NCI-H69 (cell line): ENCODE measurements around the gene SHROOM3.

Source experiments
- DNase-seq: peaks from one replicate; lab custom pipeline; 2025; lab: John Stamatoyannopoulos, UW

SHROOM3 gene

DNA sequence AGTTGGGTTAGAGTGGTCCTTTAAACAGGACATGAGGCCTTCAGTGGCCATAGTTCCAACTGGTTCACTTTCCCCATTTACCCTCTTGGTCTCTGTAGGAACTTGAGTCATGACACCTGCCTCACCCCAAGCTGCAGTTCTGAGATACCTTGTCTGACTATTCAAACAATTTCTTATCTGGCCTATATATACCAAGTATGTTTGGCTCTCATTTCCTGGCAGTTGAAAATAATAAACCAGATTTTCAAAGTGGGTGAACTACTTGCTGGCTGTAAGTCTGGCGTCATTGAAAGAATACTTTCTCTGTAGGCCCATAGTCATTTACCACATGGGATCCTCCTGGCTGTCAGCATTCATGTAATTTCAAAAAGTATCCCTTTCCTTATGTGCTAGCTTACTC, 228.8 kb downstream of the SHROOM3 start:
- no peak for DNase-seq

DNA sequence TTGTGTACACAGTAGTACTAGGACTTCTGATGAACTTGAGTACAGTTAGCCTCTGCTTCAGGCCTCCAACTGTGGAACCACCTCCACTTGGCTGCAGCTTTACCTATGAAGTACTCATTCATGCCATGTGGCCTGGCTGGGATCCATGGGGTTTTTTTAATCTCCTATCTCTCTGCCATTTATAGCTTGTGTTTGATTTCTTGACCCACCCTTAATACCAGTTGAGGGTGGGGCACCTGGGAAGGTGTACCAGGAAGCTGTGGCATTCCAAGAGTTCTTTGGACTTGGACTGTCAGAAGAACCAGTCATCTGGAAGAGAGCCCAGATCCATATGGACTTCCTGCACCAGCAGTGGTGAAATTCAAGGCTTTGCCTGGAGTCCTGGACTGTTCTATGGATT, 230.1 kb downstream of the SHROOM3 start:
- no peak for DNase-seq

DNA sequence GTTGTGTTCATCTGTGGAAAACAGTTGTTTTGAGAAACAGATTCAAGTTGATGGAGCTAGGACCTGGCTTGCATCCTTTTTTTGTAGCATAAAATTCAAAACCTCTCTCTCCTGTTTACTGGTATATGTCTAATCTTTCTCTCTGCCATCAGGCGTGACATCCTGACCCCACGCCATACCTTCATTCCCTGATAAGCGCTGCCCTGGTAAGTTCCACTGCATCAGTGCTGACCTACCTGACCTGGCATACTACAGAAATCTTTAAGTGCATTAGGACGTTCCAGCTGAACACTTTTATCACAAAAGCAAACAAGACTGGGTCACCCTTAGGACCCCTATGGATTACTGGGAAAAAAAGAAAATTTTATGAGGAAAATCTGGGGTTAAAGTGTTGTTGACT, 230.7 kb downstream of the SHROOM3 start:
- DNase-seq, result no peak

DNA sequence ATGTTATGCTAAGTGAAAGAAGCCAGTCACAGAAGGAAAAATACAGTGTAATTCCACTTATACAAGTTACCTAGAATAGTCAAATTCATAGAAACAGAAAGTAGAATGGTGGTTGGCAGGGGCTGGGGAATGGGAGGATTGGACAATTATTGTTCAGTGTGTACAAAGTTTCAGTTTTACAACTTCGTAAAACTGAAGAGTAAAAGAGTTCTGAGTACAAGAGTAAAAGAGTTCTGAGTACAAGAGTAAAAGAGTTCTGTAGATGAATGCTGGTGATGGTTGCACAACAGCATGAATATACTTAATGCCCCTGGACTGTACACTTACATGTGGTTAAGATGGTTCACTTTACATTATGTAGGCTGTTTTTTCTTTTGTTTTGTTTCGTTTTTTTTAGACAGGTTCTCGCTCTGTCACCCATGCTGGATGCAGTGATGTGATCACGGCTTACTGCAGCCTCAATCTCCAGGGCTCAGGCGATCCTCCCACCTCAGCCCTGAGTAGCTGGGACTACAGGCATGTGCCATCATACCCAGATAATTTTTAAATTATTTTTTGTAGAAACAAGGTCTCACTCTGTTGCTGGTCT, 232.0 kb downstream of the SHROOM3 start:
- DNase-seq, result no peak

DNA sequence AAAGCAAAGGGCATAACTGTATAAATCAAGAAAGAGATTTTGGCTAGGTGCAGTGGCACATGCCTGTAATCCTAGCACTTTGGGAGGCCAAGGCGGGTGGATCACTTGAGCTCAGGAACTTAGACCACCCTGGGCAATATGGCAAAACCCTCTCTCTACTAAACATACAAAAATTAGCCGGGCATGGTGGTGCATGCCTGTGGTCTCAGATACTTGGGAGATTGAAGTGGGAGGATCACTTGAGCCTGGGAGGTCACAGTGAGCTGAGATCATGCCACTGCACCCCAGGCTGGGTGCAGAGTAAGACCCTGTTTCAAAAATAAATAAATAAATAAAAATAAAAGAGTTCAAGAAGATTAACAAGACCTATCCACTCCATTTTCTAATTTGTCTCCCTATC, 235.6 kb downstream of the SHROOM3 start:
- no peak for DNase-seq

DNA sequence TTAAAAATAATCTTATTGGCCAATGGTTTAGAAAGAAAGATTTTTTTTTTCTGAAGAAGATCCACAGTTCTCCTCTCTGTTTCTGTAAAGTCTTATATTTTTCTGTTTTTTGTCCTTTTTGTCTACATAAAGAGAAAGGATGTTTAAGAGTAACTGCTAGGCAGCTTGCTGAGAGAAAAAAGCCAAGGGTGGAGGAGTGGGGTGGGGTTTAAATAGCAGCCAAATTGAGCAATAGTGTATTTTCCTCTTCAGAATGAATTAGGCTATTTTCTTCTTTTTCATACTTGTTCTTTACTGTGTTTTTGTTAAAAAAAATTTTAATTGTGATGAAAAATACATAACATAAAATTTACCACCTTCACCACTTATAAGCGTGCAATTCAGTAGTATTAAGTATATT, 238.3 kb downstream of the SHROOM3 start:
- no peak for DNase-seq

DNA sequence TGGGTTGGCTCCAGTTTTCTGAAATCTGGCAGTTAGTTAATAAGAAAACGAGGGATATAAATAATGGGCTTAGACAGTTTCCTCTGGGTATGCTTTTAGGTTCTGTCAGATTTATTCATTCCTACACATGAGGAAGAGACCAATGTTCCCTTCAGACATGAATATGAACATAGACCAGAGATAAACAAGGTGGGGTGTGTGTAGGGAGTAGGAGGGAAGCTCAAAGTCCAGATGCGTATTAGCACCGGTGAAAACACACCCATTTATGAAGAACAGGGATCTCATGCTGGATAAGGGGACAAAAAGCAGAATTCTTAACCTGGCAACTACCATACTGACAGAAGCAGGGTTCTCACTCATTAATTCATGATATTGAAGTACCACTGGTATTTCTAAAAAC, 240.0 kb downstream of the SHROOM3 start:
- no peak for DNase-seq

DNA sequence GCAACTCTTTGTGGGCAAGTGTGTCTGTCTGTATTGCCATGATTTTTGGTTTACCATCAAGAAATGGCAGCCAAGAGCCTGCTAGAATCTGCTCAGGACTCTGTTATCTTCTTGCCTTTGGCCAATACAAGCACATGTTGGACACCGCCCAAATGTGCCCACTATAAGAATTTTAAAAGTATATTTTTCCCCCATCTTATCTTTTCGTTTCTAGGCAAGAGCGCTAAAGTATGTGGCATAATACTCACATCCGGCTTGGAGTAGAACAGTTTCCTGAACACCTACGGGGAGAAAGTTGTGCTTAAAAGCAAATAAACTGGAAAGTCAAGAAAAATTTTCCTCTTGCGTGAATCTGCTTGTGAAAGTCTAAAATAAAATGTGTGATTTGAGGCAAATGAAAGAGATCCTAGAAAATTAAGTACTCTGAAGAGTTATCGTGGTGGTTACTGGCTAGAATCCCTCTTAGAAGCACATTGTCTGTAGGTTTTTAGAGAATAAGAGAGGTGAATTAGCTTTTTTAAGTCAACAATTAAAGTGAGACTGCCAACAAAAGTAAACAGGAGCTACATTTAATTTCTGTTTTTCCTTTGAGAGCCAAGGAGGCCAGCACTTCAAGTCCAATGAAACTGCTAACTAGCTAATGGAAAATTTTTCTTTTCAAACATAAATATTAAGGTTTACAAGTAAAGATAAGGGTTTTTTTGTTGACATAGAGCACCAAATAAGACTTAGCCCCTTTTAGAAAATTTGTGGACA, 242.7 kb downstream of the SHROOM3 start:
- DNase-seq, result no peak

DNA sequence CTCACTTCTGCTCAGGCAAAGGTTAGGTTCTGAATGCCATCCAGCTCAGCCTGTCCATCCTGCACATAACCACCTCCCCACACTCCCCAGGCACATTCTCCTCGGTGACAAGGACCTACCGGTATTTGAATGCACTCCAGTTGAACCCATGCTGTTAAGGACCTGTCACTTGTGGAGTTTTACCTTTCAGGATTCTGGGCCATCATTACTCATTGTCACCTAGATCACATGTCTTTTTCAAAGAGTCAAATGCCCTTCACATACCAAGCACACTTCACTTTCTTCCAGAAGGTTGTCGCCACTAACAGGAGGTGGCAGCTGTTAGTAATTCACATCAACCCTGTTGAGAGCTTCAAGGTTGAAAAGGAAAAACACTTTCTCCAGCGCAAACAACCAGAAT, 244.7 kb downstream of the SHROOM3 start:
- DNase-seq, result no peak

DNA sequence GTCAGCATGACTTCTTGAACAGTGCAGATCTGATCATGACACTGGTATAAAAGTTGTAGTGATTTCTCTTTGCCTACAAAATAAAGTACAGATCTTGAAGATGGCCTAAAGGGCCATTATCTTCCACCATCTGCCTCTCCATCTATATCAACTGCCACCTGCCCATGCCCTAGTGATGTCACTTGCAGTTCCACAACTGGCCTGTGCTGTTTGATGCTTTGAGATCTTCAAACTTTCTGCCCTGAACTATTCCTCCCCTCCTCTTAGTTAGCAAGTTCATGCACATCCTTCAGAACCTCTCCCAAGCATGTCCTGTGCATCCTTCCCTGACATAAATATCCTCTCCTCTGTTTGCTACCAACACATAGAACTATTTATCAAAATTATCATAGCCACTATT, 245.9 kb downstream of the SHROOM3 start:
- DNase-seq, result no peak

DNA sequence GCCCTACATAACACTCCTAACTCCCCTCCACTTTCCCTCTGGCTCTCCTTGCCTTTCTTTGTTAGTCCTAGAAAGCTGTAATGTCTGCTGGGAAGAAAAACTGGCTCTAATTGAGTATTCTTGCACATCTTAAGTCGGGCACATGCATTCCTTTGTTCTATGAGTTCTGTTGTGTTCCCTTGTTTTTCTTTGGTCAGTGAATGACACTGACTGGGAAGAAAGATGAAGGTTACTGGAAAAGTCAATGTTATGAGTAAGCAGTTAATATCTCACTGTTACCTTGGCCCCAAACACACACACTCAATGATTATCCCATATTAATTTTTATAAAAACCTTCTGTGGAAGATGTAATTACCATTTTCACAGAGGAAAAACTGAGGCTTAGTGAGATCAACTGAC, 247.0 kb downstream of the SHROOM3 start:
- DNase-seq, result no peak

DNA sequence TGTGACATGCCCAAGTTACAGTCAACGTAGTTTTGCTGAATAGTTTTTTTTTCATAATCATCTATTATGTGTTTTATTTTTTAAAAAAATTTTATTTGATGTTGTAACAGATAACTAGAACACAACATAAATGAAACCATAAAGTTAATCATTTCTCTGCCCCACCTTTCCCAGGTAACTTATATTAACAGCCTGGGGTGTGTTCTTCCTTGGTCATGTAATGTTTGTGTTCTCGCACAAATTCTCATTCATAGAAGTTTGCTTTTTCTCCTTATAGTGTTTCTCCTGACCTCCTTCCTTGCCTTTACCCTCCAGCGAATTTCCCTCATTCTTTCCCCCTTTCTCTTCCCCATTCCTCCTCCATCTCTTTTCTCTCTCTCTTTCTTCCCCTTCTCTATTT, 248.1 kb downstream of the SHROOM3 start:
- no peak for DNase-seq

DNA sequence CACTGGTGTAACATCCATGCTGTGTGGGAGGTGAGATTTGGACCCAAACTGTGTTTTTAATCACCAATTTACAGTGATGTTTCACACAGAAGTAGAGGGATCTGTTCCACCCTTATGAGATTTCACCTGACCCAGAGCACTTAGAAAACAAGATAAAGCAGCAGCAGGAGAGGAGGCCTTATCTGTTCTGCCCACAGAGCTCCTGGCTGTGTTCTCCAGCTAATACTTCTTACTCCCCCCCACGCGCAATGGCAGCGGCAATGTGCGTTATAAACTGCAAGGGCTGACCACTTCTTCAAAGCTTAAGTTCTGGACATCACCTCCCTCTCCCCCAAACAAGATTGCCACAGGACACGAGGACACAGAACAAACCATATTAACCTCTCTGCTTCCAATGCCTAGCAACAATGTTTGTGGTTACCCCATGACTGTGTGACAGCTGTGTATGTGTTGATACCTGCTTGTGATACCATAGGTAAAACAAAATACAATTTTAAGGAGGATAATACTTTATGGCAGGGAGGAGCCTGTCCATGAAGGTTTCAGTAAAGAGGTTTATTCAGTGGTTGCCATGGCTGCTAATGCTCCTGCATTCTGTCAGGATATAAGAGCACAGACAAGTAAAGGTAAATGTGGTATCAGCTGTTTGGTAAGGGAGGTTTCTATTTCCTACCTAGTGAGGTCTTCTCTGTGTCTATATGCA, 252.9 kb downstream of the SHROOM3 start:
- peak; percentile 66 for DNase-seq

DNA sequence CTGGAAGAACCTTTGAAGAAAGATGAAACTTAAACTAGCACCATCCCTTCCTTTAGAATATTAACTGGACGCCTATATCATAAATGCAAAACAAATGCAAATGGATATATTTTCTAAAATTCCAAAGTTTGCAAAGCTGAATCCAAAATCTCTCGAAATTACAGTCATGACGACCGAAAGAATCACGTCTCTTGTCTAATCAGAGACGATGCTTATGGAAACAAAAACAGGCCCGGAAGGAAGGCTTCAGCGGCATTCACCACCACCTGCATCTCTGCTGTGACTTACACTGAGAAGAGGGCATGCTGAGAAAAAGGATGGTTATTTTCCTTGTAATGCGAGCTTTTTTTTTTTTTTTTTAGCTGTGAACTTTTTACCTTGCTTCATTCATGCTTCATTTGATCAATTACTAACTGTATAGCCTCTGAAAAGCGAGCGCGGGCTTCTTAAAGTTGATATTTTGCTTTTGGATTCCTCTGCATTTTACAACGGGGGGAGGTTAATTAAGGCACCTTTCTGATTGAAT, 253.7 kb downstream of the SHROOM3 start:
- peak; percentile 64 for DNase-seq

DNA sequence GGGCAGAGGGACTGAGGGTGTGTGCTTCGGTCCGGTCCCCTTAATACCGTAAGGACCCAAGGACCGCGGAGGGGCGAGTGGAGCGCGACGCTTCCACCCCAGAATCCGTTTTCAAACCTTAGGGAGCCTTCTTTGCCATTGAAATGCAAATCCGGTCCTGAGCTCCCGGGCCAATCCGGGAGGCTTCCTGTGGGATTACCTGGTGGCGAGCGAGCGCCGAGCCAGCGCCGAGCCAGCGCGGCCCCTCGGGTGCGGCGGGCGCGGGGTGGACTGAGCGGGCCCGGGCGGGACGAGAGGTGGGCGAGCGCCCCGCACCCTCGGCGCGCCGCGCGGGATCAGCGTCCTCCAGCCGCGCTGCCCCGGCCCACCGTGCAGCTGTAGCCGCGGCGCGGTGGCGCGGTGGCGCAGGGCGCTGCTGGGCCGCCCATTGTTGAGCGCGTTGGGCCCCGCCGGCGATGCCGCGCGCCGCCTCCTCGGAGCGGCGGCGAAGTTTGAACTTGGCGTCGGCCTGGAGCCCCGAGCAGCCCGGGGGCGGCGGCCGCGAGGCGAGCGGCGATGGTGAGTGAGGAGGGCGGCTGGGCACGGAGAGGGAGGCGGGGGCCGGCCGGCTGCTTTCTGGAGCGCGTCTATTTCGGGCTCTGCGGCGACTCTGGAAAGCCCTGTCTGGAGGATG, 254.3 kb downstream of the SHROOM3 start:
- peak; percentile 82 for DNase-seq

DNA sequence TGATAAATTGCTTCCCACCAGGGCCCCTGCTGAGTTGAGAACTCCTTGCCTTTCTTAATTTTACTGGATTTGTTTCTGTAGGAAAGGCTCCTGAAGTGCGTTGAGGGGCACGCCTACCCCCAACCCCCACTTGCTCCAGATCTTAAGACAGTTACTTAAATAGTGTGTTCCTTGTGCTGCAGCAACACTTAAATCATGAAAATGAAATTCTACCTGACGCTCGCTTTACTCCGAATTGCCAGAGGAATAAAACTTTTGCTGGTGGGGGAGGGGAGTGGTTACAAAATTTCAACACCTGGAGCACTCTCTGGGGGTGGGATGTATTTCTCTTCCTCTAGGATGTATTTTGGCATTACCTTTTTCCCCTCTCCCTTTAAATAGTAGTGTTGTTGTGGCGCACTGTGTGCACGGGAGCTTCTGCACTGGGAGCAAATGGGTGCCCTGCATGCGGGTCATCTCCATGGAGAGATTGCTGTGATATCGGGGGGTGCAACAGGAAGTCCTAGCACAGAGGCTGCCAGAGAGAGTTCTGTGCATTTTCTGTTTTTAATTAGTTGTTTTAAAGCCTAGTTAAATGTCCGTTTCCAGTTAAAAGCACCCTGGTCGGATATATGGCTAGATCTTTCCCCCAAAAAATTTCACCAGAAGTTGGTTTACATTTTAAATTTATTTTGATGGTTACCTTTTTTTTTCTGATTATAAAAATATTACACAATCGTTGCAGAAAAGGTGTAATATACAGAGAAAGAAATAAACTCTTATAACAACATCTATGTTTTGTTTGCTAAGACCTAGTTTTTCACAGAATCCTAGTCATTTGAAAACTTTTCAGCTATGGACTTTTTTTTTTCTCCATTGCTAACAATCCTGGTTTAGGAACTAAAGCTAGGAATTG, 255.2 kb downstream of the SHROOM3 start:
- peak; percentile 72 for DNase-seq

DNA sequence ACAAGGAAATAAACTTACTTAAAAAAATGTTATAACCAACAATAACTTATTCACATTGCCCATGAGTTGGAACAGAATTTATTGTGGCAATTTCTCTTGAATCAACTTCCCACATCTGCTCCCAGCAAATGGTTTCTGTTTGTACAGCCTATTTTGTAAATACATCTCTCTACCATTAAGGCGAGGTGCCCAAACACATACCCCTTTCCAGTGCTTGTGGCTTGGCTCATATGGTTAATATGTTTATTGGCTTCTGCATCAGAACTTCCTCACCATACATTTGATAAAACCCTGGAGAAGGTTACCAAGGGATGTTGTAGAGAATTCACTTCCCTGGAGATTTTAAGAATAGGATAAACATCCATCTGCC, 255.9 kb downstream of the SHROOM3 start:
- peak; percentile 52 for DNase-seq

DNA sequence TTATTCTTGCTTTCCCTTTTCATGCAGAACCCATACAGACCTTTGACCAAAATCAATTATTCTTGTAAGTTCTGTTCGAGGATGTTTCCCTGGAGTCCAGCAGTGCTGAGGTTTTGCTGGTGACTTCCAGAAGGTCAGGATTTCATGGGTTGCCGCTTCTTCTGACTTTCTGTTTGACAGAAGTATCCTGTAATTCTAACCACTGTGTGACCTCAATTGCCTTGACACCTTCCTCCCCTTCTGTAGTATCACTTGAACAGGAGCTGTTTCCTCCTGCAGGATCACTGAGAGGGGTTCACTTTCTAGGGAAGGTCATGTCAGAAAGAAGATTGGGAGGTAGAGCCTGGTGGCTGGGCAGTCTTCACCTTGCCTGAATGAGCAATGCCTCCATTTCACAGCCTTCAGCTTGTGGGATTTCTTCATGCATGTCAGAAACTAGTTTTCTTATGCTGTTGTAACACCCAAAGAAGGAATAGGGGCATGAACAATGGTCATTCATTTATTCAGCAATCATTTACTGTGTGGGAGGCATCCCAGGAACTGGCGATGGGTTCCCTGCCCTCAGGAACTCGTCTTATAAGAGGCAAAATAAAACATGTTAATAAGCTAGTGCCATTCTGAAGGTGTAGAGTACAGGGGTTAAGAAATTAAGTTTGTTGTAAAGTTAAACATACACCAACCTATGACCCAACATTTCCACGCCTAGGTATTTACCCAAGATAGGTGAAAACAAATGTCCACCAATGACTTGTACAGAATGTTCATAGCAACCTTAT, 257.0 kb downstream of the SHROOM3 start:
- no peak for DNase-seq

DNA sequence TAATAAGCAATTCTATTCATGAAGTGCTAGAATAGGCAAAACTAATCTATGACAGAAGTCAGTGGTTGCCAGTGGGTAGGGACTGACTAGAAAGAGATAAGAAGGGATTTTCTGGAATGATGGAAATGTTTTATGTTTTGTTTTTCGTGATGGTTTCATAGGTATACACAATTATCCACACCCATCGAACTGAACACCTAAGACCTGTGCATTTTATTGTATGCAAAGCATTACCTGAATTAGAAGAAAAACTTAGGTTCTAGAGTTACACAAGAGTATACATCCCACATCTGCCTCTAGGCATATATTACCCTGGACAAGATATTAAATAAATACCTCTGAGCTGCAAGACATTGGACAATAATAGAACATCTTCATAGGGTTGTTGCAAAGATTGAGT, 257.7 kb downstream of the SHROOM3 start:
- DNase-seq, result no peak

DNA sequence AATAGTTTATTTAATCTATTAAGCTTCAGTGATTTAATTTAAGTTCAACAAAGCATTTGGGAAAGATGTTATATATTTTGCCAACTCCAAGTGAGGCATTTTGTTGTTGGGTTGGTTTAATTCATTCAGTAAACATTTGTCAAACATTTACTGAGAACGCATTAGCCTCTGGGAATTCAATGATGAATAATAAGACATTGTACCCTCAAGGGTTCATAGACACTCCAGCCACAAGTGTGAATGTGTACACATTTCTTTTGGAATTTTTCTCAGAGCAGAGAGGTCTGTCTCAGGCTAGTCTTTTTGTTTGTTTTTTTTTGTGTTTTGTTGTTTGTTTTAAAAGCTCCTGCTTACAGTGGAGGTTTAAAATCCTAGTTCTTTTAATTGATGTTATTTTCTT, 259.0 kb downstream of the SHROOM3 start:
- DNase-seq, result no peak

DNA sequence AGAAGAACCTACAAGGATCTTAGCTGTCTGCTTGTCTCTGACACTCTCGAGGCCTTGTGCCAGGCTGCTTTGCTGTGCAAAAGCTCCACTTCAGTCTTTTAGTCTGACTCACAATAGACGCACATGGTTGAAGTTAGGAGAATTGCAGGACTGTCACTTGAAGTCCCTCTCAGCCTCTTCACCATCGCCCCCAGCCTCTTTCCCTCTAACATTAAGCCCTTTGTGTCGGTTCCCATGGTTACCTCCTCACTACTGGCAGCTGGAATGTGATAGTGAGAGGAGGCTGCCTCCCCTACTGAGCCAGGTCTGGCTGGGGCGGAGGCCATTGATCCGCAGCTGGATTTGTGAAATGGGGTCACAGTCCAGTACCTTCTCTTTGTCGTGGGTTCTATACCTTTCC, 261.1 kb downstream of the SHROOM3 start:
- peak; percentile 67 for DNase-seq
